C4-2B (cell line): ENCODE measurements around the gene MSGN1.

ENCODE experiments used
- H3K27ac ChIP-seq: fragments of 450-650 bp; 2 replicates; pipeline ENCODE4 v1.5.1; 2017
- CTCF ChIP-seq: fragments of 450-650 bp; conservative IDR thresholded peaks from 2 replicates; pipeline ENCODE4 v1.5.1; 2017; ENCODE audit warnings: mild to moderate bottlenecking
- ZFX ChIP-seq: fragments of 450-650 bp; IDR thresholded peaks from 2 replicates; pipeline ENCODE4 v1.6.1; 2017

MSGN1 gene

GRCh38 chr2:17805166-17805565 is 11.1 kb upstream of the MSGN1 start:
- no peak for TF ChIP-seq ZFX
- TF ChIP-seq CTCF: no peak
- H3K27ac ChIP-seq: no peak overlapping the region

GRCh38 chr2:17805717-17806363 is 10.4 kb upstream of the MSGN1 start:
- H3K27ac ChIP-seq: no peak overlapping the region
- TF ChIP-seq CTCF (no peak), ZFX (no peak)

GRCh38 chr2:17813010-17813741 is 3.1 kb upstream of the MSGN1 start:
- no peak for TF ChIP-seq ZFX
- no peak for TF ChIP-seq CTCF

GRCh38 chr2:17813742-17814473 is 2.4 kb upstream of the MSGN1 start:
- TF ChIP-seq ZFX: no peak
- TF ChIP-seq CTCF: no peak

More at GRCh38 chr2:17813010-17813741, 3.1 kb upstream of the MSGN1 start:
- no peak overlapping the region for H3K27ac ChIP-seq

GRCh38 chr2:17814601-17815000 is 1.7 kb upstream of the MSGN1 start:
- H3K27ac ChIP-seq: no peak overlapping the region
- TF ChIP-seq ZFX (no peak), CTCF (no peak)

More at GRCh38 chr2:17813742-17814473, 2.4 kb upstream of the MSGN1 start:
- H3K27ac ChIP-seq: no peak overlapping the region

GRCh38 chr2:17815468-17816184 is 634 bp upstream of the MSGN1 start:
- TF ChIP-seq CTCF (no peak), ZFX (no peak)
- H3K27ac ChIP-seq: no peak overlapping the region
